Sigmoid colon (tissue), 7 donors: ENCODE results near the gene MCU. TPM values are rescaled to one million over a fixed set of nuclear protein-coding genes. Genes with fewer than 3 reads are reported as not detected.

Source experiments
- DNase-seq: peaks from one replicate; pipeline ENCODE4 v3.0.0-alpha.2; 2019
- H3K27ac ChIP-seq, 4 donors: fragments of 200-600 bp; sonication (generic); one replicate each; pipeline ENCODE4 v1.5.1; 2016 to 2019; ENCODE audit warnings: mild to moderate bottlenecking in 1 of 4
- H3K27me3 ChIP-seq, 3 donors: fragments of 200-600 bp; sonication (generic); one replicate each; pipeline ENCODE4 v1.5.1; 2019; ENCODE audit warnings: mild to moderate bottlenecking in 1 of 3
- H3K36me3 ChIP-seq, 4 donors: fragments of 200-600 bp; sonication (generic); one replicate each; pipeline ENCODE4 v1.5.1; 2016 to 2019
- H3K4me1 ChIP-seq, 4 donors: fragments of 200-600 bp; sonication (generic); one replicate each; pipeline ENCODE4 v1.5.1; 2017 to 2019
- H3K4me3 ChIP-seq, 4 donors: fragments of 200-600 bp; sonication (generic); one replicate each; pipeline ENCODE4 v1.5.1; 2017 to 2019; ENCODE audit warnings: mild to moderate bottlenecking in 2 of 4, moderate library complexity in 1 of 4
- H3K9me3 ChIP-seq, 4 donors: fragments of 200-600 bp in 3 of 4; sonication (generic) in 3 of 4; one replicate each; pipeline versions ENCODE4 v1.5.1 to v1.6.1; 2013 to 2019
- EP300 ChIP-seq, 4 donors: sonication (generic); formaldehyde crosslinking; IDR thresholded peaks; one replicate each; pipeline ENCODE4 v1.6.1; 2017; ENCODE audit warnings: antibody characterized with exemption in 4 of 4
- POLR2A ChIP-seq, 2 donors: fragments of 450-650 bp; IDR thresholded peaks; one replicate each; pipeline ENCODE4 v1.6.1; 2016; ENCODE audit warnings: antibody characterized with exemption in 2 of 2, mild to moderate bottlenecking in 2 of 2, moderate library complexity in 2 of 2
- POLR2AphosphoS5 ChIP-seq, 4 donors: sonication (generic); formaldehyde crosslinking; IDR thresholded peaks; one replicate each; pipeline ENCODE4 v1.6.1; 2017; ENCODE audit warnings: antibody characterized with exemption in 4 of 4
- WGBS, 2 donors: extraction: QIAGEN DNeasy Blood & Tissue Kit; methylation state at CpG; one replicate each; pipeline ENCODE4 v1.1.7; 2013; 5-methylcytosine and 5-hydroxymethylcytosine counted together
- intact Hi-C: fragments of 100-400 bp; cut with DNase I; formaldehyde crosslinking; loops from one replicate; pipeline ENCODE4 v1.15.1; 2023
- polyA plus RNA-seq, 3 donors: library from polyadenylated mRNA; stranded (reverse); fragments of 200-250 nt; gene quantifications; one replicate each; pipeline ENCODE4 v1.2.3, GENCODE V29; 2013
- total RNA-seq, 4 donors: library from RNA; depleted of rRNA; stranded (reverse); fragments of >200 nt; gene quantifications; one replicate each; pipeline ENCODE4 v1.1.0, GENCODE V29; 2016
- TF ChIP-seq, protein P1 (sequence below), 4 experiments: fragments of 450-650 bp in 3 of 4; fragments of 200-600 bp in 1 of 4; IDR thresholded peaks; one replicate each; pipeline ENCODE4 v1.5.1; 2016 to 2019; ENCODE audit warnings: antibody characterized with exemption in 4 of 4, mild to moderate bottlenecking in 3 of 4, moderate library complexity in 2 of 4
- donor health status: healthy with polysubstance abuse.
- donor health status: Bipolar disorder and iron deficiency.
- donor health status: healthy.

MCU gene
- total and polyA plus RNA-seq, 7 donors: 14.7 to 75.6 (median 19.4) TPM

DNA sequence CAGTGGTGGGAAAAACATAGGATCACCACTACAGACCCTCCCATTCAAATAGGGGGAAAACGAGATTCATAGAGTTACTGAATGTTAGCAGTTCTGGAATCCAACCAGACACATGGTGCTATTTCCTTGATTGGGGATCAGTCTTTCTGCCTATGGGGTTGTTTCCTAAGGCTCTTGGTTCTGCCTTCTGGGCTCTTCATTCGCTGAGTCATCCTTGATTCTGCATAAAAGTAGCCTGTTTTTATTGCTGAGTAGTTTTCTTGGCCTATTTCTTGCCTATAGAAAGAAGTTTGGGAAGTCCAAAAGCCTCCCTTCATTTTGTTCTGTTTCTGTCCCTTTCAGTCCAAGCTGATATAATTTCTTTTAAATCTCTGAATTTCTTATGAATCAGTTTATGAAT lies 102.3 kb downstream of the MCU start:
- Histone ChIP-seq H3K4me3 (no peak overlapping the region), H3K27me3 (no peaks in the 10 kb centered on the region), H3K36me3 (no peaks in the 10 kb centered on the region), H3K27ac (no peak overlapping the region), H3K4me1 (peaks cover 0 to 15% (median 6%) of the 10 kb centered on the region in 4 donors), H3K9me3 (no peaks in the 10 kb centered on the region)
- intact Hi-C loops: no loop called here
- TF ChIP-seq EP300 (IDR thresholded peaks at IDR 0.05) (no peak), POLR2AphosphoS5 (IDR thresholded peaks at IDR 0.05) (no peak), POLR2A (IDR thresholded peaks at IDR 0.05) (no peak)
- TF ChIP-seq, protein P1, sequence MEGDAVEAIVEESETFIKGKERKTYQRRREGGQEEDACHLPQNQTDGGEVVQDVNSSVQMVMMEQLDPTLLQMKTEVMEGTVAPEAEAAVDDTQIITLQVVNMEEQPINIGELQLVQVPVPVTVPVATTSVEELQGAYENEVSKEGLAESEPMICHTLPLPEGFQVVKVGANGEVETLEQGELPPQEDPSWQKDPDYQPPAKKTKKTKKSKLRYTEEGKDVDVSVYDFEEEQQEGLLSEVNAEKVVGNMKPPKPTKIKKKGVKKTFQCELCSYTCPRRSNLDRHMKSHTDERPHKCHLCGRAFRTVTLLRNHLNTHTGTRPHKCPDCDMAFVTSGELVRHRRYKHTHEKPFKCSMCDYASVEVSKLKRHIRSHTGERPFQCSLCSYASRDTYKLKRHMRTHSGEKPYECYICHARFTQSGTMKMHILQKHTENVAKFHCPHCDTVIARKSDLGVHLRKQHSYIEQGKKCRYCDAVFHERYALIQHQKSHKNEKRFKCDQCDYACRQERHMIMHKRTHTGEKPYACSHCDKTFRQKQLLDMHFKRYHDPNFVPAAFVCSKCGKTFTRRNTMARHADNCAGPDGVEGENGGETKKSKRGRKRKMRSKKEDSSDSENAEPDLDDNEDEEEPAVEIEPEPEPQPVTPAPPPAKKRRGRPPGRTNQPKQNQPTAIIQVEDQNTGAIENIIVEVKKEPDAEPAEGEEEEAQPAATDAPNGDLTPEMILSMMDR (IDR thresholded peaks at IDR 0.05): no peak
- DNase-seq: no peak
- WGBS, 2 donors: 86 to 96% methylated on average over 2 of the region's 2 CpGs

DNA sequence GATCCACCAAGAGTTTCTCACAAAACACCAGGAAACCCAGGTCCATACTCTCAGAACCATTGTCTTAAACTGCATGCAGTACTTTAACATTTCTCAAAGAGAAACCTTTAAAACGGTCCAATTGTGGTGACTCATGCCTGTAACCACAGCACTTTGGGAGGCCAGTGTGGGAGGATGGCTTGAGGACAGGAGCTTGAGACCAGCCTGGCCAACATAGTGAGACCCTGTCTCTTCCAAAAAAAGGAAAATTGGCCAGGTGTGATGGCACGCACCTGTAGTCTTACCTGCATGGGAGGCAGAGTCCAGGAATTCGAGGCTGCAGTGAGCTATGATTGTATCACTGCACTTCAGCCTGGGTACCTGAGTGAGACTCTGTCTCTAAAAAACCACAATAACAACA lies 104.1 kb downstream of the MCU start:
- H3K27me3 ChIP-seq: no peaks in the 10 kb centered on the region
- 78 to 84% methylated on average over 3 of the region's 3 CpGs for WGBS, 2 donors
- no peaks in the 10 kb centered on the region for H3K36me3 ChIP-seq
- no peak overlapping the region for H3K27ac ChIP-seq
- H3K4me3 ChIP-seq: no peak overlapping the region
- DNase-seq: no peak
- intact Hi-C loops: no loop called here
- TF ChIP-seq EP300 (IDR thresholded peaks at IDR 0.05): no peak
- TF ChIP-seq, protein P1 (IDR thresholded peaks at IDR 0.05): no peak
- TF ChIP-seq POLR2A (IDR thresholded peaks at IDR 0.05): no peak
- TF ChIP-seq POLR2AphosphoS5 (IDR thresholded peaks at IDR 0.05): no peak
- no peaks in the 10 kb centered on the region for H3K9me3 ChIP-seq
- H3K4me1 ChIP-seq: peaks cover 0 to 7% (median under 1%) of the 10 kb centered on the region in 4 donors

DNA sequence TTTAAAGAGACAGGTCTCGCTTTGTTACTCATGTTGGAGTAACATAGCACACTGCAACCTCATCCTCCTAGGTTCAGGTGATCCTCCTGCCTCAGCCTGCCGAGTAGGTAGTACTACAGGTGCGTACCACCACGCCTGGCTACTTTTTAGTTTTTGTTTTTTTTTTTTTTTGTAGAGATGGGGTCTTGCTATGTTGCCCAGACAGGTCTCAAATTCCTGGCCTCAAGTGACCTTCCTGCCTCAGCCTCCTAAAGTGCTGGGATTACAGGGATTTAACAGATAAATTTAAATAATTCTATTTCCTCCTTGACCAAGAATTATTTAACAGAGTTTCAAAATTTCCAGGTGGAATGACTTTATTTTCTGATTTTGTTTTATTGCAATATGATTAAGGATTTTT lies 104.6 kb downstream of the MCU start:
- intact Hi-C loops: no loop called here
- no peak overlapping the region for H3K27ac ChIP-seq
- no peaks in the 10 kb centered on the region for H3K9me3 ChIP-seq
- peaks cover 0 to 4% (median 0%) of the 10 kb centered on the region in 4 donors for H3K4me1 ChIP-seq
- no peaks in the 10 kb centered on the region for H3K36me3 ChIP-seq
- no peaks in the 10 kb centered on the region for H3K27me3 ChIP-seq
- no peak for DNase-seq
- WGBS, 2 donors: 97 to 99% methylated on average over 4 of the region's 4 CpGs
- TF ChIP-seq POLR2A (IDR thresholded peaks at IDR 0.05) (no peak), POLR2AphosphoS5 (IDR thresholded peaks at IDR 0.05) (no peak), EP300 (IDR thresholded peaks at IDR 0.05) (no peak)
- TF ChIP-seq, protein P1 (IDR thresholded peaks at IDR 0.05): no peak
- no peak overlapping the region for H3K4me3 ChIP-seq

DNA sequence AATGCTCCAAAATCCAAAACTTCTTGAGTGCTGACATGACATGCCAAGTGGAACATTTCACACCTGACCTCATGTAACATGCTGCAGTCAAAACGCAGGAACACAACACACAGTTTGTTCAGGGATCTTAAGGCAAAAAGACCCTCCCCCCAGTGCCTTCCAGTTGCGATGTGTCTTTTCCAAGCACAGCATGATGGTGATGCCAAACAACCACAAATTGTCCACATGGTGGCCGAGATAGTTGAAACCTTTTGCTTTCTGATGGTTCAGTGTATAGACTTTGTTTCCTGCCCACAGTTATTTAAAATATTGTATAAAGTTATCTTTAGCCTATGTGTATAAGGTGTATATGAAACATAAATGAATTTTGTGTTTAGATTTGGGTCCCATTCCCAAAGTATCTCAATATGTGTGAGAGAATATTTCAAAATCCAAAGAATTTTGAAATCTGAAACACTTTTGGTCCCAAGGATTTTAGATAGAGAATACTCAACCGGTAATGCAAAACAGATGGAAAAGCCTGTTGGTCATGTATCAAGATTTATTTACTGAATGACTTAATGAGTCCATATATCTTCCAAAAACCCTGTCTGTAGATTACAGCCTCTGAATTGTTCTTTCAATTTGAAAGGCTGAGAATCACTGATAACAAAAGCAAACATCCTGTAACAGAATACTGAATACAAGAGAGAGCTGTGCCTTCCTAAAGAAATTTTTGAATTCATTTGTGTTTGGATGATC lies 108.2 kb downstream of the MCU start:
- H3K4me1 ChIP-seq: peaks cover 0 to 15% (median 5%) of the 10 kb centered on the region in 4 donors
- intact Hi-C loops: no loop called here
- no peaks in the 10 kb centered on the region for H3K9me3 ChIP-seq
- no peak overlapping the region for H3K4me3 ChIP-seq
- H3K36me3 ChIP-seq: no peaks in the 10 kb centered on the region
- TF ChIP-seq, protein P1 (IDR thresholded peaks at IDR 0.05): no peak
- H3K27ac ChIP-seq: no peak overlapping the region
- no peaks in the 10 kb centered on the region for H3K27me3 ChIP-seq
- no peak for DNase-seq
- 42 to 72% methylated on average over 4 of the region's 4 CpGs for WGBS, 2 donors

DNA sequence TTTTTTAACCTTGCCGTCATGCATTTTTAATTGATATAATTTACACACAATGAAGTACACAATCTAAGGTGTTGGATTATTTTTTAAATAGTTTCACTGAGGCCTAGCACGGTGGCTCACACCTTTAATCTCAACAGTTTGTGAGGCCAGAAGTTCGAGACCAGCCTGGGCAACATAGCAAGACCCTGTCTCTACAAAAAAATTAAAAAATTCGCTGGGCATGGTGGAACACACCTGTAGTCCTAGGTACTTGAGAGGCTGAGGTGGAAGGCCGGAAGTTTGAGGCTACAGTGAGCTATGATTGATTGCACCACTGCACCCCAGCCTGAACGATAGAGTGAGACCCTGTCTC lies 108.8 kb downstream of the MCU start:
- DNase-seq: no peak
- H3K4me1 ChIP-seq: peaks cover 0 to 15% (median 5%) of the 10 kb centered on the region in 4 donors
- WGBS, 2 donors: 53 to 77% methylated on average over 6 of the region's 6 CpGs
- intact Hi-C loops: no loop called here
- H3K4me3 ChIP-seq: no peak overlapping the region
- TF ChIP-seq POLR2AphosphoS5 (IDR thresholded peaks at IDR 0.05): no peak
- TF ChIP-seq EP300 (IDR thresholded peaks at IDR 0.05): no peak
- TF ChIP-seq, protein P1 (IDR thresholded peaks at IDR 0.05): no peak
- no peak for TF ChIP-seq POLR2A (IDR thresholded peaks at IDR 0.05)
- no peaks in the 10 kb centered on the region for H3K9me3 ChIP-seq
- no peak overlapping the region for H3K27ac ChIP-seq
- H3K27me3 ChIP-seq: no peaks in the 10 kb centered on the region
- H3K36me3 ChIP-seq: no peaks in the 10 kb centered on the region
